SK-N-SH (cell line): ENCODE data around the gene ARHGAP15.

ENCODE experiments used
- EP300 ChIP-seq, 2 experiments: IDR thresholded peaks; 2 replicates each; pipeline versions ENCODE4 v1.4.0 to v1.6.1; 2012; ENCODE audit warnings: borderline replicate concordance in 1 of 2, low read depth in 1 of 2, low read length in 1 of 2
- JUND ChIP-seq: IDR thresholded peaks from 2 replicates; pipeline ENCODE4 v1.4.0; 2012
- NFIC ChIP-seq: IDR thresholded peaks from 2 replicates; pipeline ENCODE4 v1.4.0; 2012; ENCODE audit warnings: borderline replicate concordance
- POLR2AphosphoS5 ChIP-seq: IDR thresholded peaks from 2 replicates; pipeline ENCODE4 v1.6.1; 2012; ENCODE audit warnings: low read depth, low read length
- SIN3A ChIP-seq: IDR thresholded peaks from 2 replicates; pipeline ENCODE4 v1.6.1; 2012; ENCODE audit warnings: low read depth, mild to moderate bottlenecking, low read length, moderate library complexity, borderline replicate concordance
- TEAD4 ChIP-seq: IDR thresholded peaks from 2 replicates; pipeline ENCODE4 v1.4.0; 2012; ENCODE audit warnings: mild to moderate bottlenecking, borderline replicate concordance; ENCODE audit not compliant: insufficient read depth
- TF ChIP-seq, protein P1 (sequence below): fragments of 200-600 bp; sonication (generic); IDR thresholded peaks from 2 replicates; pipeline ENCODE4 v1.6.1; 2017; ENCODE audit warnings: antibody characterized with exemption, mild to moderate bottlenecking, moderate library complexity
- TF ChIP-seq, protein P2 (sequence below): IDR thresholded peaks from 2 replicates; pipeline ENCODE4 v1.4.0; 2012; ENCODE audit warnings: low read depth, borderline replicate concordance

DNA sequence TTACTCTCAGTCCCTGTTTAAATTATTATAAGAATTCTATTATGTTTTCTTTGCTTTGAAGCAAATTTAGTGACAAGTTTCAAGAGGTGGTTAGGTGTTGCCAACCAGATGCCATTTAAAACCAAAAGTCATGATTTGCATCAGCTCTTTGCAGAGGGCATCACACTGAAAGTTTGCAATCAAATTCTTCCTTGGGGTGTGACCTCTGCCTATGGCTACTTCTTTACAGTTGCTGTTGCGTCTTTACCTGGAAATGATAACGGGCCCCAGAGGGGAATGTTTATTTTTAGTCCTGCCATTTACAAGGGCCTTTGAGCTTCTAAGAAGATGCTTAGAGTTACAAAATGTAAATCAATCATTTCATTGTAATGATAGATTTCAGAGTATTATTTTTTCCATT is 561.0 kb downstream of the ARHGAP15 start:
- TF ChIP-seq, protein P1, sequence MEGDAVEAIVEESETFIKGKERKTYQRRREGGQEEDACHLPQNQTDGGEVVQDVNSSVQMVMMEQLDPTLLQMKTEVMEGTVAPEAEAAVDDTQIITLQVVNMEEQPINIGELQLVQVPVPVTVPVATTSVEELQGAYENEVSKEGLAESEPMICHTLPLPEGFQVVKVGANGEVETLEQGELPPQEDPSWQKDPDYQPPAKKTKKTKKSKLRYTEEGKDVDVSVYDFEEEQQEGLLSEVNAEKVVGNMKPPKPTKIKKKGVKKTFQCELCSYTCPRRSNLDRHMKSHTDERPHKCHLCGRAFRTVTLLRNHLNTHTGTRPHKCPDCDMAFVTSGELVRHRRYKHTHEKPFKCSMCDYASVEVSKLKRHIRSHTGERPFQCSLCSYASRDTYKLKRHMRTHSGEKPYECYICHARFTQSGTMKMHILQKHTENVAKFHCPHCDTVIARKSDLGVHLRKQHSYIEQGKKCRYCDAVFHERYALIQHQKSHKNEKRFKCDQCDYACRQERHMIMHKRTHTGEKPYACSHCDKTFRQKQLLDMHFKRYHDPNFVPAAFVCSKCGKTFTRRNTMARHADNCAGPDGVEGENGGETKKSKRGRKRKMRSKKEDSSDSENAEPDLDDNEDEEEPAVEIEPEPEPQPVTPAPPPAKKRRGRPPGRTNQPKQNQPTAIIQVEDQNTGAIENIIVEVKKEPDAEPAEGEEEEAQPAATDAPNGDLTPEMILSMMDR, result no peak
- TF ChIP-seq EP300 (IDR thresholded peaks at IDR 0.05; ENCODE audit: borderline replicate concordance in 1 of 2, low read depth in 1 of 2, low read length in 1 of 2), result no peak
- TF ChIP-seq, protein P2, sequence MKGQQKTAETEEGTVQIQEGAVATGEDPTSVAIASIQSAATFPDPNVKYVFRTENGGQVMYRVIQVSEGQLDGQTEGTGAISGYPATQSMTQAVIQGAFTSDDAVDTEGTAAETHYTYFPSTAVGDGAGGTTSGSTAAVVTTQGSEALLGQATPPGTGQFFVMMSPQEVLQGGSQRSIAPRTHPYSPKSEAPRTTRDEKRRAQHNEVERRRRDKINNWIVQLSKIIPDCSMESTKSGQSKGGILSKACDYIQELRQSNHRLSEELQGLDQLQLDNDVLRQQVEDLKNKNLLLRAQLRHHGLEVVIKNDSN, result no peak
- TF ChIP-seq JUND, result no peak
- no peak for TF ChIP-seq SIN3A
- TF ChIP-seq TEAD4, result no peak
- no peak for TF ChIP-seq NFIC
- TF ChIP-seq POLR2AphosphoS5, result no peak
